GM23338 (cell line): ENCODE measurements around the gene SBDS. TPM values are rescaled to one million over a fixed set of nuclear protein-coding genes. Genes with fewer than 3 reads are reported as not detected.

ENCODE experiments used
- ATAC-seq: fragments of 200-7000 bp; cut with Tn5 transposase; 3 replicates; pipeline ENCODE4 v1.9.1; 2020
- DNase-seq: peaks from one replicate; pipeline ENCODE4 v3.0.0-alpha.2; 2015; ENCODE audit warnings: low spot score
- H2AFZ ChIP-seq: fragments of 200-600 bp; sonication (generic); 2 replicates; pipeline ENCODE4 v1.8.0; 2016; ENCODE audit warnings: antibody characterized with exemption, mild to moderate bottlenecking, moderate library complexity
- H3F3A ChIP-seq: fragments of 200-600 bp; sonication (generic); replicated peaks from 2 replicates; pipeline ENCODE4 v1.8.0; 2017; ENCODE audit warnings: antibody characterized with exemption, mixed run types, low read depth
- H3K27ac ChIP-seq: fragments of 200-600 bp; sonication (generic); 2 replicates; pipeline ENCODE4 v1.6.1; 2016; ENCODE audit warnings: low read depth
- H3K27me3 ChIP-seq: fragments of 200-600 bp; sonication (generic); 2 replicates; pipeline ENCODE4 v1.8.0; 2016; ENCODE audit warnings: mild to moderate bottlenecking, mixed run types, moderate library complexity; ENCODE audit not compliant: insufficient read depth
- H3K36me3 ChIP-seq: fragments of 200-600 bp; sonication (generic); 2 replicates; pipeline ENCODE4 v1.8.0; 2016; ENCODE audit warnings: mild to moderate bottlenecking; ENCODE audit not compliant: insufficient read depth
- H3K4me1 ChIP-seq: fragments of 200-600 bp; sonication (generic); 2 replicates; pipeline ENCODE4 v1.8.0; 2016; ENCODE audit warnings: mild to moderate bottlenecking, moderate library complexity; ENCODE audit not compliant: insufficient read depth
- H3K4me2 ChIP-seq: fragments of 200-600 bp; sonication (generic); 2 replicates; pipeline ENCODE4 v1.7.1; 2017; ENCODE audit warnings: mixed run types
- H3K4me3 ChIP-seq: fragments of 200-600 bp; sonication (generic); 2 replicates; pipeline ENCODE4 v1.6.1; 2016; ENCODE audit warnings: mixed run types
- H3K79me2 ChIP-seq: fragments of 200-600 bp; sonication (generic); replicated peaks from 2 replicates; pipeline ENCODE4 v1.8.0; 2017; ENCODE audit warnings: mild to moderate bottlenecking; ENCODE audit not compliant: insufficient read depth
- H3K9me2 ChIP-seq: fragments of 200-600 bp; sonication (generic); 2 replicates; pipeline ENCODE4 v1.8.0; 2017; ENCODE audit not compliant: insufficient read depth
- H4K20me1 ChIP-seq: fragments of 200-600 bp; sonication (generic); replicated peaks from 2 replicates; pipeline ENCODE4 v1.8.0; 2017; ENCODE audit warnings: mild to moderate bottlenecking; ENCODE audit not compliant: insufficient read depth
- H3K27ac Mint-ChIP-seq: 2 replicates; pipeline ENCODE4 v1.8.0; 2020; ENCODE audit warnings: inconsistent platforms, mild to moderate bottlenecking, moderate library complexity, mixed read lengths
- H3K27me3 Mint-ChIP-seq: 3 replicates; pipeline ENCODE4 v1.8.0; 2022; ENCODE audit warnings: low read depth, mild to moderate bottlenecking, moderate library complexity, mixed read lengths, inconsistent platforms; ENCODE audit not compliant: insufficient read depth, poor library complexity
- H3K36me3 Mint-ChIP-seq: 3 replicates; pipeline ENCODE4 v1.8.0; 2021; ENCODE audit warnings: low read depth, mild to moderate bottlenecking, inconsistent platforms, moderate library complexity, mixed read lengths
- H3K4me1 Mint-ChIP-seq: 3 replicates; pipeline ENCODE4 v1.8.0; 2020; ENCODE audit warnings: mild to moderate bottlenecking, inconsistent platforms, mixed read lengths
- H3K4me3 Mint-ChIP-seq: 3 replicates; pipeline ENCODE4 v1.8.0; 2021; ENCODE audit warnings: moderate library complexity, mild to moderate bottlenecking, inconsistent platforms, mixed read lengths
- H3K9me3 Mint-ChIP-seq: 3 replicates; pipeline ENCODE4 v1.8.0; 2020; ENCODE audit warnings: moderate library complexity, mild to moderate bottlenecking, inconsistent platforms, mixed read lengths
- CREB1 ChIP-seq: fragments of 250-450 bp; sonication (Bioruptor Pico); IDR thresholded peaks from 2 replicates; pipeline ENCODE4 v1.5.0; 2020; ENCODE audit warnings: low read depth, mild to moderate bottlenecking, moderate library complexity
- CTCF ChIP-seq, 2 experiments: fragments of 200-600 bp in 1 of 2; sonication (generic) in 1 of 2; conservative IDR thresholded peaks; 2 replicates each; pipeline versions ENCODE4 v1.5.1 to v1.6.1; 2016 to 2017; ENCODE audit warnings: antibody characterized with exemption in 2 of 2, low read depth in 2 of 2, mild to moderate bottlenecking in 2 of 2, moderate library complexity in 1 of 2
- EZH2 ChIP-seq: fragments of 200-600 bp; sonication (generic); IDR thresholded peaks from one replicate; pipeline ENCODE4 v1.8.0; 2017; ENCODE audit warnings: antibody characterized with exemption, mild to moderate bottlenecking, low read depth; ENCODE audit not compliant: unreplicated experiment
- EZH2phosphoT487 ChIP-seq: fragments of 200-600 bp; sonication (generic); IDR thresholded peaks from one replicate; pipeline ENCODE4 v1.8.1; 2018; ENCODE audit warnings: antibody characterized with exemption; ENCODE audit not compliant: unreplicated experiment
- JUNB ChIP-seq: IDR thresholded peaks from one replicate; pipeline ENCODE4 v1.6.1; 2016; ENCODE audit warnings: antibody characterized with exemption; ENCODE audit not compliant: unreplicated experiment
- NANOG ChIP-seq: IDR thresholded peaks from 2 replicates; pipeline ENCODE4 v1.6.1; 2016; ENCODE audit warnings: antibody characterized with exemption, borderline replicate concordance
- POLR2AphosphoS5 ChIP-seq: IDR thresholded peaks from 2 replicates; pipeline ENCODE4 v1.6.1; 2016; ENCODE audit warnings: antibody characterized with exemption, low read depth
- STAT1 ChIP-seq: IDR thresholded peaks from one replicate; pipeline ENCODE4 v1.6.1; 2016; ENCODE audit warnings: antibody characterized with exemption; ENCODE audit not compliant: unreplicated experiment
- ZNF114 ChIP-seq: fragments of 250-450 bp; sonication (Bioruptor Pico); IDR thresholded peaks from 2 replicates; pipeline ENCODE4 v1.5.0; 2020; ENCODE audit warnings: mild to moderate bottlenecking, moderate library complexity
- ZNF331 ChIP-seq: fragments of 250-450 bp; sonication (Bioruptor Pico); IDR thresholded peaks from 2 replicates; pipeline ENCODE4 v1.5.0; 2020; ENCODE audit warnings: low read depth, mild to moderate bottlenecking, moderate library complexity
- ZNF462 ChIP-seq: fragments of 250-450 bp; sonication (Bioruptor Pico); IDR thresholded peaks from 2 replicates; pipeline ENCODE4 v1.5.0; 2020; ENCODE audit warnings: mild to moderate bottlenecking, moderate library complexity
- polyA plus RNA-seq: library from polyadenylated mRNA; unstranded; fragments of >200 nt; fragmentation: Nextera tagmentation; extraction: Ambion mirVana; gene quantifications from 2 replicates; pipeline ENCODE4 v1.2.1, GENCODE V29; 2016
- total RNA-seq: library from RNA; depleted of rRNA; stranded (reverse); fragments of >200 nt; shearing (Covaris generic); gene quantifications from 2 replicates; pipeline ENCODE4 v1.2.3, GENCODE V29; 2014
- TF ChIP-seq, protein P1 (sequence below): IDR thresholded peaks from 2 replicates; pipeline ENCODE4 v1.6.1; 2016; ENCODE audit warnings: antibody characterized with exemption
- TF ChIP-seq, protein P2 (sequence below): IDR thresholded peaks from one replicate; pipeline ENCODE4 v1.6.1; 2018; ENCODE audit warnings: antibody characterized with exemption; ENCODE audit not compliant: unreplicated experiment

The SBDS gene
- total and polyA plus RNA-seq, 2 experiments from 2014 or later: 20.5 to 34.4 TPM

DNA sequence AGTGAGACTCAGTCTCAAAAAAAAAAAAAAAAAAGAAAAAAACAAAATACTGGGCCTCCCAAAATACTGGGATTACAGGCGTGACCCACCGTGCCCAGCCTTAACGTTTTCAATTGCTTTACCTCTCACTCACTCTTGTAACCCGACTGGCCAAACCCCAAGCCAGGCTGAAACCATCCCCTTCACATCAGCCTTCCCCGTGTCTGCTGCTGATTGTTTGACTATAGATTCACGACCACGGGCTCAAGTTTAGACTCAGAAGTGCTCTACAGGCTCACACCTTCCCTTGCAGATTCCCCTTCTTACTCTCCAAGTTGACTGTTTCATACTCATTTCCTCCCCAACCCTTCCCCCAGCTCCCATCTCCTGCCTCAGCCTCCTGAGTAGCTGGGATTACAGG is 23.6 kb upstream of the SBDS start:
- no peaks in the 10 kb centered on the region for H3K9me2 ChIP-seq
- Mint-ChIP-seq H3K4me1 (no peaks in the 10 kb centered on the region), H3K27me3 (peaks cover 8% of the 10 kb centered on the region), H3K36me3 (peaks cover 60% of the 10 kb centered on the region), H3K4me3 (no peak overlapping the region), H3K9me3 (no peaks in the 10 kb centered on the region), H3K27ac (no peak overlapping the region)
- no peaks in the 10 kb centered on the region for H3K27me3 ChIP-seq
- no peak overlapping the region for H3K27ac ChIP-seq
- H3K36me3 ChIP-seq: peaks cover 25% of the 10 kb centered on the region
- 0 out of 2 replicates have a peak, but pooled peaks cover 4% of the 10 kb centered on the region for H3F3A ChIP-seq
- H3K4me2 ChIP-seq: no peak overlapping the region
- no peaks in the 10 kb centered on the region for H3K79me2 ChIP-seq
- H4K20me1 ChIP-seq: peaks cover 11% of the 10 kb centered on the region; the same call in 1 of the 2 replicates
- H2AFZ ChIP-seq: no peak overlapping the region
- H3K4me1 ChIP-seq: no peaks in the 10 kb centered on the region
- no peak overlapping the region for H3K4me3 ChIP-seq
- no peak for DNase-seq
- TF ChIP-seq EZH2phosphoT487 (no peak), POLR2AphosphoS5 (no peak), NANOG (no peak), ZNF462 (CRISPR knock-in tag) (no peak), ZNF114 (CRISPR knock-in tag) (no peak), EZH2 (no peak), JUNB (no peak), ZNF331 (CRISPR knock-in tag) (no peak), STAT1 (no peak), CREB1 (CRISPR knock-in tag) (no peak), CTCF (conservative IDR thresholded peaks at IDR 0.05; ENCODE audit: low read depth in 2 of 2) (no peak)
- TF ChIP-seq, protein P1, sequence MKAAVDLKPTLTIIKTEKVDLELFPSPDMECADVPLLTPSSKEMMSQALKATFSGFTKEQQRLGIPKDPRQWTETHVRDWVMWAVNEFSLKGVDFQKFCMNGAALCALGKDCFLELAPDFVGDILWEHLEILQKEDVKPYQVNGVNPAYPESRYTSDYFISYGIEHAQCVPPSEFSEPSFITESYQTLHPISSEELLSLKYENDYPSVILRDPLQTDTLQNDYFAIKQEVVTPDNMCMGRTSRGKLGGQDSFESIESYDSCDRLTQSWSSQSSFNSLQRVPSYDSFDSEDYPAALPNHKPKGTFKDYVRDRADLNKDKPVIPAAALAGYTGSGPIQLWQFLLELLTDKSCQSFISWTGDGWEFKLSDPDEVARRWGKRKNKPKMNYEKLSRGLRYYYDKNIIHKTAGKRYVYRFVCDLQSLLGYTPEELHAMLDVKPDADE: no peak
- TF ChIP-seq, protein P2, sequence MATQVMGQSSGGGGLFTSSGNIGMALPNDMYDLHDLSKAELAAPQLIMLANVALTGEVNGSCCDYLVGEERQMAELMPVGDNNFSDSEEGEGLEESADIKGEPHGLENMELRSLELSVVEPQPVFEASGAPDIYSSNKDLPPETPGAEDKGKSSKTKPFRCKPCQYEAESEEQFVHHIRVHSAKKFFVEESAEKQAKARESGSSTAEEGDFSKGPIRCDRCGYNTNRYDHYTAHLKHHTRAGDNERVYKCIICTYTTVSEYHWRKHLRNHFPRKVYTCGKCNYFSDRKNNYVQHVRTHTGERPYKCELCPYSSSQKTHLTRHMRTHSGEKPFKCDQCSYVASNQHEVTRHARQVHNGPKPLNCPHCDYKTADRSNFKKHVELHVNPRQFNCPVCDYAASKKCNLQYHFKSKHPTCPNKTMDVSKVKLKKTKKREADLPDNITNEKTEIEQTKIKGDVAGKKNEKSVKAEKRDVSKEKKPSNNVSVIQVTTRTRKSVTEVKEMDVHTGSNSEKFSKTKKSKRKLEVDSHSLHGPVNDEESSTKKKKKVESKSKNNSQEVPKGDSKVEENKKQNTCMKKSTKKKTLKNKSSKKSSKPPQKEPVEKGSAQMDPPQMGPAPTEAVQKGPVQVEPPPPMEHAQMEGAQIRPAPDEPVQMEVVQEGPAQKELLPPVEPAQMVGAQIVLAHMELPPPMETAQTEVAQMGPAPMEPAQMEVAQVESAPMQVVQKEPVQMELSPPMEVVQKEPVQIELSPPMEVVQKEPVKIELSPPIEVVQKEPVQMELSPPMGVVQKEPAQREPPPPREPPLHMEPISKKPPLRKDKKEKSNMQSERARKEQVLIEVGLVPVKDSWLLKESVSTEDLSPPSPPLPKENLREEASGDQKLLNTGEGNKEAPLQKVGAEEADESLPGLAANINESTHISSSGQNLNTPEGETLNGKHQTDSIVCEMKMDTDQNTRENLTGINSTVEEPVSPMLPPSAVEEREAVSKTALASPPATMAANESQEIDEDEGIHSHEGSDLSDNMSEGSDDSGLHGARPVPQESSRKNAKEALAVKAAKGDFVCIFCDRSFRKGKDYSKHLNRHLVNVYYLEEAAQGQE: no peak
- no peak for ATAC-seq
